ENCODE results near the gene SORCS2. TPM values are rescaled to one million over a fixed set of nuclear protein-coding genes. Genes with fewer than 3 reads are reported as not detected.
A peak's percentile ranks its signal among the peaks of the same experiment; 100 is the strongest.

SORCS2 gene
- polyA plus RNA-seq, 1 donor from 2014 or later: not detected

GRCh38 chr4:7784131-7784870 lies 592.0 kb downstream of the SORCS2 start:
- Mint-ChIP-seq H3K27ac (peak overlapping the region in 1 of 3 donors; percentile 45), H3K27me3 (peaks cover 9% of the 10 kb centered on the region), H3K4me1 (peaks cover 0 to 3% (median 2%) of the 10 kb centered on the region in 3 donors), H3K36me3 (no peaks in the 10 kb centered on the region), H3K4me3 (no peak overlapping the region), H3K9me3 (peaks cover 0 to 1% (median 0%) of the 10 kb centered on the region in 3 donors)

GRCh38 chr4:7785017-7785416 lies 592.7 kb downstream of the SORCS2 start:
- Mint-ChIP-seq H3K27me3 (peaks cover 4% of the 10 kb centered on the region), H3K27ac (no peak overlapping the region), H3K4me1 (peaks cover 0 to 3% (median 2%) of the 10 kb centered on the region in 3 donors), H3K9me3 (peaks cover 0 to 1% (median 0%) of the 10 kb centered on the region in 3 donors), H3K4me3 (no peak overlapping the region), H3K36me3 (no peaks in the 10 kb centered on the region)

GRCh38 chr4:7786040-7786439 lies 593.7 kb downstream of the SORCS2 start:
- Mint-ChIP-seq H3K4me1 (peaks cover 0 to 3% (median 2%) of the 10 kb centered on the region in 3 donors), H3K27me3 (peaks cover 4% of the 10 kb centered on the region), H3K27ac (no peak overlapping the region), H3K9me3 (peaks cover 0 to 1% (median 0%) of the 10 kb centered on the region in 3 donors), H3K4me3 (peak overlapping the region in 1 of 4 donors; percentile 2), H3K36me3 (no peaks in the 10 kb centered on the region)

- no peaks in the 10 kb centered on the region for H3K36me3 Mint-ChIP-seq
- peaks cover 0 to 6% (median 2%) of the 10 kb centered on the region in 3 donors for H3K4me1 Mint-ChIP-seq
- peak overlapping the region in 1 of 4 donors; percentile 2 for H3K4me3 Mint-ChIP-seq
- no peak overlapping the region for H3K27ac Mint-ChIP-seq
- H3K9me3 Mint-ChIP-seq: peaks cover 0 to 1% (median 0%) of the 10 kb centered on the region in 3 donors
- peaks cover 2% of the 10 kb centered on the region for H3K27me3 Mint-ChIP-seq
Measured at GRCh38 chr4:7786517-7786916, 594.2 kb downstream of the SORCS2 start.

- Mint-ChIP-seq H3K27ac (no peak overlapping the region), H3K9me3 (peaks cover 0 to 1% (median 0%) of the 10 kb centered on the region in 3 donors), H3K4me1 (peaks cover 2 to 7% (median 2%) of the 10 kb centered on the region in 3 donors), H3K27me3 (peaks cover 2% of the 10 kb centered on the region), H3K36me3 (no peaks in the 10 kb centered on the region), H3K4me3 (no peak overlapping the region)
Measured at GRCh38 chr4:7787067-7787466, 594.7 kb downstream of the SORCS2 start.

GRCh38 chr4:7787681-7788141 lies 595.4 kb downstream of the SORCS2 start:
- Mint-ChIP-seq H3K4me3 (no peak overlapping the region), H3K36me3 (no peaks in the 10 kb centered on the region), H3K4me1 (peaks cover 8 to 14% (median 8%) of the 10 kb centered on the region in 3 donors), H3K27ac (no peak overlapping the region), H3K27me3 (peaks cover 2% of the 10 kb centered on the region), H3K9me3 (peaks cover 0 to 1% (median 0%) of the 10 kb centered on the region in 3 donors)

- no peak overlapping the region for H3K4me3 Mint-ChIP-seq
- peaks cover 7 to 18% (median 13%) of the 10 kb centered on the region in 3 donors for H3K4me1 Mint-ChIP-seq
- no peak overlapping the region for H3K27ac Mint-ChIP-seq
- H3K36me3 Mint-ChIP-seq: no peaks in the 10 kb centered on the region
- H3K9me3 Mint-ChIP-seq: peaks cover 0 to 1% (median 0%) of the 10 kb centered on the region in 3 donors
- H3K27me3 Mint-ChIP-seq: peaks cover 2% of the 10 kb centered on the region
Measured at GRCh38 chr4:7788193-7788592, 595.9 kb downstream of the SORCS2 start.

GRCh38 chr4:7788694-7789425 lies 596.5 kb downstream of the SORCS2 start:
- H3K27ac Mint-ChIP-seq: no peak overlapping the region
- H3K9me3 Mint-ChIP-seq: peaks cover 0 to 1% (median 0%) of the 10 kb centered on the region in 3 donors
- no peak overlapping the region for H3K4me3 Mint-ChIP-seq
- peaks cover 6 to 21% (median 17%) of the 10 kb centered on the region in 3 donors for H3K4me1 Mint-ChIP-seq
- H3K27me3 Mint-ChIP-seq: peaks cover 2% of the 10 kb centered on the region
- H3K36me3 Mint-ChIP-seq: peaks cover 2% of the 10 kb centered on the region

GRCh38 chr4:7790023-7790422 lies 597.7 kb downstream of the SORCS2 start:
- Mint-ChIP-seq H3K36me3 (peaks cover 2% of the 10 kb centered on the region), H3K9me3 (peaks cover 0 to 1% (median 0%) of the 10 kb centered on the region in 3 donors), H3K27ac (no peak overlapping the region), H3K4me3 (no peak overlapping the region), H3K27me3 (no peaks in the 10 kb centered on the region), H3K4me1 (peaks cover 6 to 21% (median 17%) of the 10 kb centered on the region in 3 donors)

GRCh38 chr4:7790999-7791398 lies 598.7 kb downstream of the SORCS2 start:
- Mint-ChIP-seq H3K36me3 (peaks cover 2% of the 10 kb centered on the region), H3K4me1 (peaks cover 6 to 21% (median 17%) of the 10 kb centered on the region in 3 donors), H3K4me3 (no peak overlapping the region), H3K9me3 (peaks cover 0 to 1% (median 0%) of the 10 kb centered on the region in 3 donors), H3K27ac (no peak overlapping the region), H3K27me3 (no peaks in the 10 kb centered on the region)

Other genes with a start within 250 kb of the SORCS2 start
- gene TADA2B, start 149.2 kb upstream of the SORCS2 start, polyA plus RNA-seq: 4.7 TPM
- gene GRPEL1, start 124.5 kb upstream of the SORCS2 start, polyA plus RNA-seq: 49.0 TPM
- gene PSAPL1, start 242.4 kb downstream of the SORCS2 start, polyA plus RNA-seq: not detected